Stimulated activated CD8-positive, alpha-beta memory T cell treated with anti-CD3 and anti-CD28 coated beads, Interleukin-4, amount 100 ng/mL, for 24 hours (primary cell): ENCODE measurements around the gene CDH4.

Experiments used
- DNase-seq: peaks from one replicate; pipeline ENCODE4 v3.0.0-alpha.2; 2020; ENCODE audit warnings: low read depth

The CDH4 gene

GRCh38 chr20:61915101-61915500 is 663.0 kb downstream of the CDH4 start:
- no peak for DNase-seq

GRCh38 chr20:61916318-61916891 is 664.3 kb downstream of the CDH4 start:
- DNase-seq = no peak

GRCh38 chr20:61917474-61918145 is 665.5 kb downstream of the CDH4 start:
- DNase-seq = no peak

- no peak for DNase-seq
Observed at GRCh38 chr20:61918548-61918947, 666.5 kb downstream of the CDH4 start.

GRCh38 chr20:61919239-61919638 is 667.2 kb downstream of the CDH4 start:
- DNase-seq = no peak

GRCh38 chr20:61919675-61920365 is 667.8 kb downstream of the CDH4 start:
- no peak for DNase-seq

GRCh38 chr20:61922411-61922810 is 670.4 kb downstream of the CDH4 start:
- no peak for DNase-seq

- DNase-seq = no peak
Observed at GRCh38 chr20:61922936-61923335, 670.9 kb downstream of the CDH4 start.

- no peak for DNase-seq
Observed at GRCh38 chr20:61923371-61924166, 671.5 kb downstream of the CDH4 start.

GRCh38 chr20:61924211-61924857 is 672.3 kb downstream of the CDH4 start:
- no peak for DNase-seq

GRCh38 chr20:61924858-61925554 is 672.9 kb downstream of the CDH4 start:
- no peak for DNase-seq

GRCh38 chr20:61925555-61926252 is 673.6 kb downstream of the CDH4 start:
- DNase-seq = no peak

GRCh38 chr20:61926253-61926613 is 674.2 kb downstream of the CDH4 start:
- DNase-seq = no peak

GRCh38 chr20:61926796-61927192 is 674.7 kb downstream of the CDH4 start:
- no peak for DNase-seq

- no peak for DNase-seq
Observed at GRCh38 chr20:61927193-61927825, 675.2 kb downstream of the CDH4 start.

- no peak for DNase-seq
Observed at GRCh38 chr20:61927826-61928541, 675.9 kb downstream of the CDH4 start.

GRCh38 chr20:61929561-61929960 is 677.5 kb downstream of the CDH4 start:
- no peak for DNase-seq

- DNase-seq = no peak
Observed at GRCh38 chr20:61929971-61930666, 678.1 kb downstream of the CDH4 start.
